K562 (cell line): ENCODE data around the gene PRKG1. TPM values are rescaled to one million over a fixed set of nuclear protein-coding genes. Genes with fewer than 3 reads are reported as not detected.

ENCODE experiments used
- ATAC-seq: fragments of 200-7000 bp; cut with Tn5 transposase; 3 replicates; pipeline ENCODE4 v1.9.1; 2020; ENCODE audit warnings: moderate library complexity
- BruUV-seq: library from RNA; stranded (reverse); fragments of 400-500 nt; replicated peaks from 2 replicates; lab custom pipeline; 2021; lab: Mats Ljungman, UMichigan
- CTCF ChIA-PET: fragments of 300-600 bp; formaldehyde crosslinking; extraction: SDS; loops from one replicate; lab custom pipeline; 2021; ENCODE audit warnings: low intra/inter-chr PET ratio; lab: Yijun Ruan, JAX
- POLR2A ChIA-PET: fragments of 300-600, 350-650 bp; sonication (Branson Sonifier 250); formaldehyde crosslinking; extraction: SDS; loops from one replicate; lab custom pipeline; 2021; ENCODE audit warnings: antibody characterized with exemption, inconsistent platforms; lab: Yijun Ruan, JAX
- DNase-seq, 4 experiments: peaks; one replicate each; pipeline versions ENCODE4 v3.0.0 to v3.0.0-alpha.2; 2011 to 2018; ENCODE audit warnings: low spot score in 3 of 4, mixed read lengths in 3 of 4; ENCODE audit errors: extremely low read depth in 1 of 4
- FAIRE-seq: peaks from 2 replicates; lab custom pipeline; 2011; peaks lifted over from hg19 to GRCh38; lab: Jason Lieb, UNC
- H2AFZ ChIP-seq: 2 replicates; pipeline ENCODE4 v1.6.0; 2011; ENCODE audit warnings: low read depth, low read length, control low read depth, inconsistent platforms
- H3K27ac ChIP-seq: fragments of 200-600 bp; 3 replicates; pipeline ENCODE4 v1.8.0; 2011; ENCODE audit warnings: low read depth, mild to moderate bottlenecking, control low read depth, inconsistent platforms, low read length, moderate library complexity, mixed read lengths; ENCODE audit errors: extremely low read depth
- H3K27me3 ChIP-seq, 2 experiments: fragments of 300-600 bp in 1 of 2; 2 replicates in 1 of 2; 3 replicates in 1 of 2; pipeline versions ENCODE4 v1.6.0 to v1.8.0; 2011; ENCODE audit warnings: inconsistent platforms in 2 of 2, low read length in 2 of 2, mild to moderate bottlenecking in 1 of 2, mixed read lengths in 1 of 2, moderate library complexity in 1 of 2; ENCODE audit not compliant: control insufficient read depth in 2 of 2, insufficient read depth in 2 of 2
- H3K36me3 ChIP-seq: fragments of 300-600 bp; 3 replicates; pipeline ENCODE4 v1.8.0; 2011; ENCODE audit warnings: mild to moderate bottlenecking, low read length, inconsistent platforms; ENCODE audit not compliant: control insufficient read depth, insufficient read depth
- H3K4me1 ChIP-seq, 2 experiments: fragments of 200-600 bp in 1 of 2; replicated peaks in 1 of 2; 2 replicates in 1 of 2; 3 replicates in 1 of 2; pipeline versions ENCODE4 v1.5.1 to v1.8.0; 2011; ENCODE audit warnings: inconsistent platforms in 2 of 2, low read length in 2 of 2, mild to moderate bottlenecking in 1 of 2, mixed read lengths in 1 of 2, moderate library complexity in 1 of 2; ENCODE audit not compliant: control insufficient read depth in 2 of 2, insufficient read depth in 2 of 2
- H3K4me2 ChIP-seq: 2 replicates; pipeline ENCODE4 v1.6.1; 2011; ENCODE audit warnings: low read length, control low read depth, inconsistent platforms, mixed read lengths; ENCODE audit not compliant: insufficient read depth
- H3K4me3 ChIP-seq: fragments of 200-600 bp; sonication (generic), shearing (Covaris generic); 2 replicates; pipeline ENCODE4 v1.5.1; 2016; ENCODE audit warnings: control low read depth, inconsistent platforms
- H3K79me2 ChIP-seq: fragments of 200-600 bp; 3 replicates; pipeline ENCODE4 v1.8.0; 2011; ENCODE audit warnings: low read length, inconsistent platforms; ENCODE audit not compliant: control insufficient read depth, insufficient read depth
- H3K9ac ChIP-seq, 2 experiments: 2 replicates each; pipeline versions ENCODE4 v1.6.0 to v1.6.1; 2011; ENCODE audit warnings: low read depth in 2 of 2, low read length in 2 of 2, control low read depth in 1 of 2, inconsistent platforms in 1 of 2, mild to moderate bottlenecking in 1 of 2, mixed read lengths in 1 of 2; ENCODE audit not compliant: insufficient read depth in 1 of 2
- H3K9me1 ChIP-seq: one replicate; pipeline ENCODE4 v1.6.0; 2011; ENCODE audit warnings: inconsistent platforms, mild to moderate bottlenecking, low read length, moderate library complexity; ENCODE audit not compliant: control insufficient read depth, insufficient read depth
- H3K9me3 ChIP-seq: replicated peaks from 2 replicates; pipeline ENCODE4 v1.5.1; 2011; ENCODE audit warnings: low read depth, low read length, inconsistent platforms; ENCODE audit not compliant: control insufficient read depth, insufficient read depth
- H4K20me1 ChIP-seq: replicated peaks from 2 replicates; pipeline ENCODE4 v1.6.1; 2011; ENCODE audit warnings: low read length, inconsistent platforms, mixed read lengths; ENCODE audit not compliant: control insufficient read depth, insufficient read depth
- BRD4 ChIP-seq: fragments of 200-600 bp; sonication (generic); IDR thresholded peaks from 2 replicates; pipeline ENCODE4 v1.6.1; 2017; ENCODE audit warnings: inconsistent platforms
- GATA2 ChIP-seq: sonication (generic); formaldehyde crosslinking; IDR thresholded peaks from 2 replicates; pipeline ENCODE4 v1.4.0; 2020; ENCODE audit warnings: mild to moderate bottlenecking, missing genetic modification reagents
- HEY1 ChIP-seq: fragments of 250-450 bp; sonication (Bioruptor Pico); IDR thresholded peaks from 2 replicates; pipeline ENCODE4 v1.5.0; 2020; ENCODE audit warnings: mild to moderate bottlenecking, moderate library complexity, borderline replicate concordance
- KLF10 ChIP-seq: fragments of 250-450 bp; sonication (Bioruptor Pico); IDR thresholded peaks from 2 replicates; pipeline ENCODE4 v1.6.1; 2021; ENCODE audit warnings: matching md5 sums
- MXD1 ChIP-seq: fragments of 250-450 bp; sonication (Bioruptor Pico); IDR thresholded peaks from 2 replicates; pipeline ENCODE4 v1.8.0; 2021; ENCODE audit warnings: borderline replicate concordance, mild to moderate bottlenecking, moderate library complexity; ENCODE audit not compliant: poor library complexity, severe bottlenecking
- RCOR1 ChIP-seq, 2 experiments: IDR thresholded peaks; 2 replicates each; pipeline ENCODE4 v1.6.1; 2012; ENCODE audit warnings: low read depth in 2 of 2, low read length in 2 of 2, borderline replicate concordance in 1 of 2, improper control_type of control experiment in 1 of 2
- SAFB ChIP-seq: fragments of 200-400 bp; formaldehyde crosslinking; IDR thresholded peaks from 2 replicates; pipeline ENCODE4 v1.6.1; 2017; ENCODE audit warnings: low read depth, low read length, borderline replicate concordance
- SRSF9 ChIP-seq: fragments of 200-400 bp; formaldehyde crosslinking; IDR thresholded peaks from 2 replicates; pipeline ENCODE4 v1.6.1; 2017; ENCODE audit warnings: low read depth, low read length, borderline replicate concordance
- TCF7L2 ChIP-seq: fragments of 150-350 bp; IDR thresholded peaks from 2 replicates; pipeline ENCODE4 v1.6.1; 2016; ENCODE audit warnings: low read depth, mild to moderate bottlenecking, low read length, moderate library complexity
- ZNF407 ChIP-seq: fragments of 450-650 bp; IDR thresholded peaks from 2 replicates; pipeline ENCODE4 v1.6.1; 2016; ENCODE audit warnings: low read depth
- ZNF449 ChIP-seq: fragments of 250-450 bp; sonication (Bioruptor Pico); IDR thresholded peaks from 2 replicates; pipeline ENCODE4 v1.8.0; 2022; ENCODE audit warnings: moderate library complexity, mild to moderate bottlenecking, inconsistent platforms
- ZNF507 ChIP-seq: conservative IDR thresholded peaks from 2 replicates; pipeline ENCODE4 v1.6.1; 2017; ENCODE audit warnings: missing genetic modification characterization, missing compliant biosample characterization
- ZNF644 ChIP-seq: fragments of 200-800 bp; sonication (Bioruptor generic); IDR thresholded peaks from 2 replicates; pipeline ENCODE4 v1.6.1; 2016; ENCODE audit warnings: low read depth, missing genetic modification characterization, missing compliant biosample characterization
- ZNF79 ChIP-seq: fragments of 250-450 bp; sonication (Bioruptor Pico); IDR thresholded peaks from 2 replicates; pipeline ENCODE4 v1.4.0; 2020; ENCODE audit warnings: low read depth, mild to moderate bottlenecking, moderate library complexity
- WGBS: fragments of 100-300 bp; shearing (Covaris generic); methylation state at CpG from one replicate; pipeline ENCODE4 v1.1.6; 2016; ENCODE audit warnings: low coverage, mixed read lengths; ENCODE audit not compliant: insufficient coverage; ENCODE audit errors: missing lambda C conversion rate; 5-methylcytosine and 5-hydroxymethylcytosine counted together
- in situ Hi-C: fragments of 300-500 bp; cut with MboI; formaldehyde crosslinking; loops from 4 replicates; pipeline ENCODE4 v1.15.0; 2018; ENCODE audit warnings: inconsistent platforms, mixed read lengths
- intact Hi-C: fragments of 100-400 bp; cut with micrococcal nuclease; formaldehyde crosslinking; loops from 2 replicates; pipeline ENCODE4 v1.14.2; 2022
- polyA plus RNA-seq, 8 experiments: library from polyadenylated mRNA; depleted of rRNA in 4 of 8; stranded (reverse) in 5 of 8; unstranded in 3 of 8; fragments of >200 nt; fragmentation: Nextera tagmentation in 2 of 8; fragmentation: Illumina TruSeq in 1 of 8; extraction: Ambion mirVana in 2 of 8; extraction: Trizol in 1 of 8; gene quantifications; 2 replicates each; pipeline versions ENCODE4 v1.2.1 to v1.2.3, GENCODE V29; 2011 to 2014; ENCODE audit warnings: inconsistent platforms in 1 of 8, missing spikeins in 1 of 8
- total RNA-seq, 7 experiments: library from RNA; depleted of rRNA in 6 of 7; stranded (reverse); fragments of >200 nt in 6 of 7; fragmentation: Illumina TruSeq in 2 of 7; extraction: Trizol in 2 of 7; gene quantifications; 2 replicates each; pipeline versions ENCODE4 v1.2.1 to v1.2.3, GENCODE V29; 2011 to 2021; ENCODE audit warnings: low replicate concordance in 1 of 7

Gene PRKG1
- total and polyA plus RNA-seq, 9 of the 15 experiments (the other 6 are each of a cell fraction or from before 2014, with no cell fraction given), result 0.22 TPM; not detected in 8

- H3K9ac ChIP-seq, result no peak overlapping the region
- no peaks in the 10 kb centered on the region for H3K9me1 ChIP-seq
- no peaks in the 10 kb centered on the region for H3K36me3 ChIP-seq
- CTCF ChIA-PET, result no interaction called here
- no TSS peak for BruUV-seq
- H3K4me2 ChIP-seq, result no peak overlapping the region
- H3K79me2 ChIP-seq, result no peaks in the 10 kb centered on the region
- H3K27ac ChIP-seq, result no peak overlapping the region
- H4K20me1 ChIP-seq, result no peaks in the 10 kb centered on the region
- no peaks in the 10 kb centered on the region for H3K4me1 ChIP-seq
- no peaks in the 10 kb centered on the region for H3K27me3 ChIP-seq
- in situ Hi-C loops, result no loop called here
- POLR2A ChIA-PET, result no interaction called here
- TF ChIP-seq BRD4, result no peak
- TF ChIP-seq RCOR1 (IDR thresholded peaks at IDR 0.05; ENCODE audit: borderline replicate concordance in 1 of 2, low read depth in 2 of 2, low read length in 2 of 2), result no peak
- no peak for TF ChIP-seq ZNF449
- no peak for TF ChIP-seq ZNF79 (CRISPR knock-in tag)
- TF ChIP-seq SAFB, result no peak
- TF ChIP-seq SRSF9, result no peak
- TF ChIP-seq KLF10 (CRISPR knock-in tag), result no peak
- TF ChIP-seq ZNF407, result no peak
- TF ChIP-seq ZNF507 (tag), result no peak
- TF ChIP-seq MXD1 (CRISPR knock-in tag), result no peak
- TF ChIP-seq HEY1, result no peak
- TF ChIP-seq ZNF644, result no peak
- no peak for TF ChIP-seq TCF7L2
- TF ChIP-seq GATA2 (CRISPR knock-in tag), result no peak
- TF ChIP-seq, all 486 proteins: peak for 0
- 0% methylated on average over 1 of the region's 1 CpG for WGBS
- Histone ChIP-seq H2AFZ (no peak overlapping the region), H3K4me3 (no peak overlapping the region), H3K9me3 (no peaks in the 10 kb centered on the region)
- intact Hi-C loops, result no loop called here
- DNase-seq (no peak), FAIRE-seq (no peak), ATAC-seq (no peak)
Measured at GRCh38 chr10:51366044-51366443, 291.8 kb downstream of the PRKG1 start.
